HG03378 (cell line): ENCODE measurements around the gene PSME4.

Source experiments
- ATAC-seq: cut with Tn5 transposase; IDR thresholded peaks from one replicate; pipeline ENCODE4 v1.9.1; 2021; ENCODE audit warnings: mild to moderate bottlenecking, moderate library complexity; ENCODE audit not compliant: unreplicated experiment

Gene PSME4, protein sequence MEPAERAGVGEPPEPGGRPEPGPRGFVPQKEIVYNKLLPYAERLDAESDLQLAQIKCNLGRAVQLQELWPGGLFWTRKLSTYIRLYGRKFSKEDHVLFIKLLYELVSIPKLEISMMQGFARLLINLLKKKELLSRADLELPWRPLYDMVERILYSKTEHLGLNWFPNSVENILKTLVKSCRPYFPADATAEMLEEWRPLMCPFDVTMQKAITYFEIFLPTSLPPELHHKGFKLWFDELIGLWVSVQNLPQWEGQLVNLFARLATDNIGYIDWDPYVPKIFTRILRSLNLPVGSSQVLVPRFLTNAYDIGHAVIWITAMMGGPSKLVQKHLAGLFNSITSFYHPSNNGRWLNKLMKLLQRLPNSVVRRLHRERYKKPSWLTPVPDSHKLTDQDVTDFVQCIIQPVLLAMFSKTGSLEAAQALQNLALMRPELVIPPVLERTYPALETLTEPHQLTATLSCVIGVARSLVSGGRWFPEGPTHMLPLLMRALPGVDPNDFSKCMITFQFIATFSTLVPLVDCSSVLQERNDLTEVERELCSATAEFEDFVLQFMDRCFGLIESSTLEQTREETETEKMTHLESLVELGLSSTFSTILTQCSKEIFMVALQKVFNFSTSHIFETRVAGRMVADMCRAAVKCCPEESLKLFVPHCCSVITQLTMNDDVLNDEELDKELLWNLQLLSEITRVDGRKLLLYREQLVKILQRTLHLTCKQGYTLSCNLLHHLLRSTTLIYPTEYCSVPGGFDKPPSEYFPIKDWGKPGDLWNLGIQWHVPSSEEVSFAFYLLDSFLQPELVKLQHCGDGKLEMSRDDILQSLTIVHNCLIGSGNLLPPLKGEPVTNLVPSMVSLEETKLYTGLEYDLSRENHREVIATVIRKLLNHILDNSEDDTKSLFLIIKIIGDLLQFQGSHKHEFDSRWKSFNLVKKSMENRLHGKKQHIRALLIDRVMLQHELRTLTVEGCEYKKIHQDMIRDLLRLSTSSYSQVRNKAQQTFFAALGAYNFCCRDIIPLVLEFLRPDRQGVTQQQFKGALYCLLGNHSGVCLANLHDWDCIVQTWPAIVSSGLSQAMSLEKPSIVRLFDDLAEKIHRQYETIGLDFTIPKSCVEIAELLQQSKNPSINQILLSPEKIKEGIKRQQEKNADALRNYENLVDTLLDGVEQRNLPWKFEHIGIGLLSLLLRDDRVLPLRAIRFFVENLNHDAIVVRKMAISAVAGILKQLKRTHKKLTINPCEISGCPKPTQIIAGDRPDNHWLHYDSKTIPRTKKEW (N-terminal part only)

DNA sequence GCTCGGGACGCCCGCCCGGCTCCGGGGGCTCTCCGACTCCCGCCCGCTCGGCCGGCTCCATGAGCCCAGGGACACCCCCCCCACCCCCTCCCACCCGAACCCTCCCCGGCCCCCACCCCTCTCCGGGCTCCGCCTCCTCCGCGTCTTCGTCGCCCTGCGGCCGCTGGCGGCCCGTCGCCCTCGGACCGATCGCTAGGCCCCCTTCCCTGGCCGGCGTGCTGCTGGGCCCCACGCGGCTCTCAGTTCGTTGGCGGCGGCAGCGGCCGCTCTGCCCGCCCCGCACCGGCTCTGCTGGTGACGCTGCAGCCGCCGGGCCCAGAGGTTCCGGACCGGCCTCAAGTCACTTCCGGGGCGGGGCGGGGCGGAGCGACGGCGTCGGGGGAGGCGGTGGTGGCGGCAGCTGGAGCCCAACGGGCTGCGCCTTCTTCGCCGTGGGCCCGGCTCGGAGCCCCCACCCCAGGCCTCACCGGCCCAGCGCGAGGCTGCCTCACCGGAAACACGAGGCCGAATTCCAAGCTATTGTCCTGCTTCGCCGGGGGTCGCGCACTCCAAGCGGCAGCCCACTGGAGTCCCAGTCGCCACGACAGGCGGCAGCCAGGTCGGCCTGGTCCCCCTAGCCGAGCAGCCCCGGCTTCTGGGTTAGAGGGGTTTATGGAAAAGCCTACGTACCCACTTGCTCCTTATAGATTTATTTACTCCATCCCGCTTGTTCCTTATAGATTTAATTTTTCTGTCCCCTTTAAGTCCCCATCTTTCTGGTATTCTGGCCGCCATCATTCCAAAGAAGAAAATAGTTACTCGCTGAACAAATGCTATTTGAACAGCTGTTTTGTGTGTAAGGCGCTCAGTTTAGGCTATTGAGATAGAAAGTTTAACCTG lies at the start of gene PSME4:
TSS of gene PSME4 (minus strand) at position 270 of the 879 bp plus-strand sequence. CDS start at position 61, 209 bp downstream.
- peak; percentile 56 for ATAC-seq

DNA sequence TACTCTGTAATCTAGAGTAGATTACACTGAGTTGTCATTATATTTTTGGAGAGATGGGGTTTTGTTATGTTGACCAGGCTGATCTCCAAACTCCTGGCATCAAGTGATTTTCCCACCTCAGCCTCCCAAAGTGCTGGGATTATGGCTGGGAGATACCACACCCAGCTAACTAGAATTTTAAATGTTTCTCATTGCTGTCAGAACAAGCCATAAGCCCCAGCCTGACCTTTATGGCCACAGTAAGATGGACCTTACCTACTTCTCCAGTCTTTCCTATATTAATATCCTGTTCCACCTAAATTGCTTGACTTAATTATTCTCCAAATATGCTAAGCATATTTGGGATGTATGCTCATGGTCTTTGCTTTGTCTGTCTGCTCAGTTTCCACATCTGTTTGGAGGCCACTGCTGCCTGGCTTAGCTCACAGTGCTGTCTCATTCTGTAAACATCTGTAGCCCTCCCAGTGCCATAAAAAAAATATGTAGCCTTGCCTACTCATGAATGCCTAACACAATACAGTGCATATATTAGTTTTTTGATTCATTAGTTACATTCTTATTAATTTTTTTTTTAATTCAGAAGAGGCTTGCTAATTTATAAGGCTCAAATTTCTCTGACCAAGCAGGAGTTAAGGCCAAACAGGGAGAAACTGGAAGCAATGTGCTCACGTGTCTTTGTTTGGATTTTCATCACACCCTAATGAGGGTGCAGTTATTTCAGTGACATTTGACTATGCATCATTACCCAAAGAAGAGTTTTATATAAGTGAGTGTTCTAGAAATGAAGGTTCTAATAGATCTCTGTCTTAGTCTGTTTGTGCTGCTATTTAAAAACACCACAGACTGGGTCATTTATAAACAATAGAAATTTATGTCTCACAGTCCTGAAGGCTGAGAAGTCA lies 45.3 kb upstream of the PSME4 start:
- no peak for ATAC-seq

DNA sequence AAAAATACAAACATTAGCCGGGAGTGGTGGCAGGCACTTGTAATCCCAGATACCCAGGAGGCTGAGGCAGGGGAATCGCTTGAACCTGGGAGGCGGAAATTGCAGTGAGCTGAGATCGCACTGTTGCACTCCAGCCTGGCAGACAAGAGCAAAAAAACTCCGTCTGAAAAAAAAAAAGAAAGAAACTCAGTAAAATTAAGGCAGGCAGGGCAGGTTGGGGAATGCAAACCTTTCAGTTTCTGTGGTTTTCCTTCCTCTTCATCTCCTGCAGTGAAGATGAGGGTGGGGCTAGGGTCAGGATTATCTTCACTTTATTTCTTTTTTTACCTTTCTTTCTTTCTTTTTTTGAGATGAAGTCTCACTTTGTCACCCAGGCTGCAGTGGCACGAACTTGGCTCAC lies 43.2 kb upstream of the PSME4 start:
- no peak for ATAC-seq

DNA sequence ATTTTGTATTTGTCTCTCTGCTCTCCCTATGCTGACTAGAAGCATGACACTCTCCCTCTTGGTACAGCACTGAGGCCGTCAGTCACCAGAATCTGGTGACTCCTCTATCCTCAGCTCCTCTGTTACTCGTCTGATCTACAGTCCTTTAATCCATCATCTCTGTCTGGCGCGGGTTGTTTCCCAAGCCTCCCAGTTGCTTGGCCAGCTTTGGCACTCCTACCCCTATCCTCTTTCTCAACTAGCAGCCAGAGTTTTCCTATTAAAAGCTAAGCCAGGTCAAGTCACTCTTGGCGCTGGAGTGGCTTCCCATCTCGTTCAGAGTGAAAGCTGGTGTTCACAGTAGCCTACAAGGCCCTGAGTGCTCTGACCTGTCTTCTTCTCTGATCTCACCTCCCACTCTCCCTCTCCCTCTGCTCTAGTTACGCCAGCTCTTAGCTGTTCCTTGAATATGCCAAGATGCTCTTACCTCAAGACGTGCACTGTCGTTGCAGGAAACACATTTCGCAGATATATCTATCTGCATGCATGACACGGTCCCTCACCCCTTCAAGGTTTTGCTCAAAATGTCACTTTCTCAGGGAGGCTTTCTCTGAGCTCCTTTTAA lies 41.8 kb upstream of the PSME4 start:
- no peak for ATAC-seq

DNA sequence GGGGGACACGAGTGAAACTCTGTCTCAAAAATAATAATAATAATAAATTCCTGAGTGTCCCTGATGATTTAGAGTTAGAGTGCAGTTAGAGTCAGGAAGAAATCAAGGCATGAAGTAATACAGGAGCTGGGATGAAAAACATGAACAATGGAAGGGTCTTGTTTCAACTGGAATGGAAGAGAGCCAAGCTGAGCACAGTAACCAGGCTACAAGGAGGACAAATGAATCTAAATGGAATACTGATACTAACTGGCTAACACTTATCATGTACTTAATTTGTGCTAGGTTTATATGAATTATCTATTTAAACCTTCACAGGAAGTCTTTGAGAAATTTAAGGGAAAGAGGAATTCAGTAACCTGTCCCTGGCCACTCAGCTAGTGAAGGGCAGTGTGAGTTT lies 38.8 kb upstream of the PSME4 start:
- ATAC-seq = no peak

DNA sequence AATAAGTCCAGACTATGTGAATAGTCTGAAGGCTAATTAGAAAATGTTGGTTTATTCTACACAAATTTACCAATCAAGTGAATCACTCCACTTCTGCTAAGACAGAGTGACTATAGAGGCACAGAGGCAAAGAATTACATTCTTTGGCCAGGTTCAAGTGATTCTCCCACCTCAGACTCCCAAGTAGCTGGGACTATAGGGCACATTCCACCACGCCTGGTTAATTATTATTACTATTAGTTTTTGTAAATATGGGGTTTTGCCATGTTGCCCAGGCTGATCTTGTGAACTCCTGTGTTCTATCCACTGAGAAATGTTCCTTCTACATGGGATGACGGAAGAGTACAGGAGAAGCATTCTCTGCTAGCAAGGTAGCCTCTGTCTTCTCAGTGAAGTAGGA lies 37.6 kb upstream of the PSME4 start:
- ATAC-seq = no peak

DNA sequence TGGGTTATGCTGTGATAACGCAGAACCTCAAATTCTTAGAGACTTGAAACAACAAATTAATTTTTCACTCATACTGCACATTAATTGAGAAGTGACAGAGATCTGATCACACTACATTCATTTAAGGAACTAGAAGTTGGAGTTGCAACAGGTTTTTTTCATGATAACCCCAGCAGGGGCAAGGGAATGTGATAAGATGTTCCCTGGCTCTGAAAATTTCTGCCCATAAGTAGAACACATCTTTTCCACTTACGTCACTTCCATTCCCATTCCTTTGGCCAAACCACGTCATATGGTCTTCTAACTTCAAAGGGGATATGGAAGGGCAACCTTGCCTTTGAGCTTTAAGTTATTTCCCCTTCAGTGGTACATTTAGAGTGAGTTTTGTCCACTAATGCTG lies 29.7 kb upstream of the PSME4 start:
- no peak for ATAC-seq

DNA sequence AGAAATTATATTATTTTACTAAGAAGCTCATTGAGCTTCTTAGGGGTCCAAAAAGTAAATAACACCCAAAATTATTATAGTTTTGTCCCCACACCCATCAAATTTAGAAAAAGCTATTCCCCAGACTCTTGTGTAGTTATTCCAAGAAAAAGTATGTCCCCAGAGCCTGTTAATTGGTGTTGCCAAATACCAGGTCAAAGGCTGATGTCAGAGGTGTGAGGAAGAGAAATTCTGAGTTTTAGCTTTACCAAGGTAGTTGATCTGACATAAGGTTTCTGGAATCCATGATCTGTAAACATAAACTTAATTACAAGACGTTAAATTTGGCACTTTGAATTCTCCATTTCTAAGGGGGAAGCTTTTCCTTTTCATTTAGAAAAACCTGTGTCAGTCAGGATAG lies 29.3 kb upstream of the PSME4 start:
- no peak for ATAC-seq

DNA sequence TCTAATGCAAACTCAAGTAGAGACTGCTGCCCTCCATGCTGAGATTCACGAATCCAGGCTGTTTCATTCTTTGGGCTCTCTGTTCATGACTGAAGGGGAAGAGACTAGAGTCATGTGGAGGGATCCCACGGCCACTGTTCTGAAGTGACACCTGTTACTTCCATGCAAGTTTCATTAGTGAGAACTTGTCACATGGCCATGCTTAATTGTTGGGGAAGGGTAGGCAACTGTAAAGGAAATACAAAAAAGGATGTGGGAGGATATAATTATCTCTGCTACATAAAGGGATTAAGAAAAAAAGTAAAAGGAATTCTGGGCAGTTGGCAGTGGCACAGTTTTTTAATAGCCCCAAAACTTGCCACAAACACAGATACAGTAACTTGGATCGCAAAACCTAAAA lies 28.0 kb upstream of the PSME4 start:
- ATAC-seq = no peak

DNA sequence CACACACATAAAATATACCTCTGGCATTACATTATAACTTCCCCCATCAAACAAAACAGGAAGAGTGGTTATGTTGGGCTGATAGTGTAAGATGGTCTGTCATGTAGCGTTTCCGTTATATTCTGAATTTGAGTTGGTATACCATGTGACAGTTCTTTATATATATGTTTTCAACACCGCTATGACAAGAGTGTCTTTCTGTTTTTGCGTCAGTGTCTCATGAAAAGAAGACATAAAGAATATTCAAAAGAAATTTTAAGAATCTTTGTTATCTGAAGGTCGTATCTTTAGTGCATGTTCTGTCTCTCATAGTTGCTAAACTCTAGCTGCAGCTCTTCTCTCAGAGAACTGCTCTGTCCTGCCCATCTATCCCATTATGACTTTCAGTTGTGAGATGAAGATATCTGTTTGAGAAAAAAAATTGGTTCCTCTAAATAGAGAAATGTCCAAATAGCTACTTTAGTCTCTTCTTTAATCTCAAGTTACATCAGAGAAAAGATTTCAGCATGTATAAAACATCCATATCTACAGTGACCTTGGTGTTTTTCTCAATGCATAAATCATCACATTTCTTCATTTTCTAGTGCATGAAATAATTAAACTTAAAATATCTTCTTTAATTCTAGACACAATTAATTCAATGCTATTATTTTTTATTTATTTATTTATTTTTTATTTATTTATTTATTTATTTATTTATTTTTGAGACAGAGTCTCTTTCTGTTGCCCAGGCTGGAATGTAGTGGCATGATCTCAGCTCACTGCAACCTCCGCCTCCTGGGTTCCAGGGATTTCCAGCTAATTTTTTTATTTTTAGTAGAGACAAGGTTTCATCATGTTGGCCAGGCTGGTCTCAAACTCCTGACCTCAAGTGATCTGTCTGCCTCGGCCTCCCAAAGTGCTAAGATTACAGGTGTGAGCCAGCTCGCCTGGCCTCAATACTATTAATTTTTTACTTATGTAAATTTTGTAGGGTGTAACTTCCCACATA lies 24.3 kb upstream of the PSME4 start:
- peak; percentile 80 for ATAC-seq

DNA sequence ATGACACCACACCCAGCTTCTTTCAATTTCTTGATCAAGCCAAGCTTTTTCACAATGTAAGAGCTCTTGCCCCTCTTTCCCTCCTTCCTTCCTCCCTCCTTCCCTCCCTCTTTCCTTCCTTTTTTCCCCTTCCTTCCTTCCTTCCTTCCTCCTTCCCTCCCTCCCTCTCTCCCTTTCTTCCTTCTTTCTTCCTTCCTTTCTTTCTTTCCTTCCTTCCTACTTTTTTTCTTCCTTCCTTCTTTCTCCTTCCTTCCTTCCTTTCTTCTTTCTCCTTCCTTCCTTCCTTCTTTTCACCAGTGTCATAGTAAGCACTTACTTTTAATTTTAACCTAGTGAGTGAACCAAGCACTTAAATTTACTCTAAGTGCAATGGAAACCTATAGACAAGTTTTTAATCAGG lies 21.2 kb upstream of the PSME4 start:
- no peak for ATAC-seq

DNA sequence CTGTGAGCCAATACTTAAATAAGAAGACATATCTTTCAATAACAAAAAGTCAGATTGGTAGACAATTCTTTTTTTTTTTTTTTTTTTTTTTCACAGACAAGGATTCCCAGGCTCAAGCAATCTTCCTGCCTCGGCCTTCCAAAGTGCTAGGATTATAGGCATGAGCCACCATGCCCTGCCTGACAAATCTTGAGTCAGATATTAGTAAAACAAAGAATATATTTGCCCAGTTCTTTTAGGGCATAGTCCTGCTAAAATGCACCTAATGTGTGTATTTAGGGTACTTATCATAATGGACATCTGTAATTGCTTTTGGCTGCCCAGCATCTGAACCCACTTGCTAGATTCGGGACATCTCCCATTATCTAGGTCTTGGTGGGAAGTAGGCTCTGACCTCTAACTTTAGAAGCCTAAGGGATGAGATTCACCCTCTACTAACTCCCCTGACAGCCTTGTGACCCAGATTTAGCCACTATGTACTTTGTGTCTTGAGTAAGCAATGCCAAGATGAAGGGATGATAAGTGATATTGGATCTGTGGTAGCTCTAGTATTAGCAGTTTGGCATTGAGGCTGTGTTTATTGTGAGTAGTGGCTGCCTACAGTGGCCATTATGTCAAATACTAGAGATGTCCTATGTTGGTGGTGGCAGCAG lies 18.5 kb upstream of the PSME4 start:
- ATAC-seq = no peak

DNA sequence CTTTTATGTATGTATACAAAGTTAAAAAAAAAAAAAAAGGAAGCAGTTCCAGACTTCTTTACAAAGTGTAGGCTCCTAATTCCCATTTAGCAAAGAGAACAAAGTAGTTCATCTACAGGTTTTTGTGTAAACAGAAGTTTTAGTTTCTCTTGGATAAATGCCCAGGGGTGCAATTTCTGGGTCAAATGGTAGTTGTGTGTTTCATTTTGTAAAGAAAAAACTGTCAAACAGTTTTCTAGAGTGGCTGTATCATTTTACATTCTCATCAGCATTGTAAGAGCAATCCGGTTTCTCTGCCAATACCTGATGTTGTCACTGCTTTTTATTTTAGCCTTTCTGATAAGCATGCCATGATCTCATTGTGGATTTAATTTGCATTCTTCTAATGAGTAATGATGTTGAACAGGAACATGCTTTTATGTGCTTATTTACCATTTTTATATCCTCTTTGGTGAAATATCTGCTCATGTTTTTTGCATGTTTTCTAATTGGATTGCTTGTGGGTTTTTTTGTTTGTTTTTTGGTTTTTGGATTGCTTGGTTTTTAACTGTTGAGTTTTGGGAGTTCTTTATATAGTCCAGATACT lies 16.6 kb upstream of the PSME4 start:
- ATAC-seq = peak; percentile 74

DNA sequence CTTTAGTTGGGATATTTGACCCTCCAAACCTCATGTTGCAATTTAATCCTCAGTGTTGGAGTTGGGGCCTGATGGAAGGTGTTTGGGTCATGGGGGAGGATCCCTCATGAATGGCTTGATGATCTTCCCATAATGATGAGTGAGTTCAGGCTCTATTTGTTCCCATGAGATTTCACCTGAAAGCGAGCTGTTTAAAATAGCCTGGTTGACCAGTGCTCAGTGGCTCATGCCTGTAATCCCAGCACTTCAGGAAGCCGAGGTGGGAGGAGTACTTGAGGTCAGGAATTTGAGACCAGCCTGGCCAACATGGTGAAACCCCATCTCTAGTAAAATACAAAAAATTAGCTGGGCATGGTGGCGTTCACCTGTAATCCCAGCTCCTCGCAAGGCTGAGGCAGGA lies 14.9 kb upstream of the PSME4 start:
- ATAC-seq = no peak

DNA sequence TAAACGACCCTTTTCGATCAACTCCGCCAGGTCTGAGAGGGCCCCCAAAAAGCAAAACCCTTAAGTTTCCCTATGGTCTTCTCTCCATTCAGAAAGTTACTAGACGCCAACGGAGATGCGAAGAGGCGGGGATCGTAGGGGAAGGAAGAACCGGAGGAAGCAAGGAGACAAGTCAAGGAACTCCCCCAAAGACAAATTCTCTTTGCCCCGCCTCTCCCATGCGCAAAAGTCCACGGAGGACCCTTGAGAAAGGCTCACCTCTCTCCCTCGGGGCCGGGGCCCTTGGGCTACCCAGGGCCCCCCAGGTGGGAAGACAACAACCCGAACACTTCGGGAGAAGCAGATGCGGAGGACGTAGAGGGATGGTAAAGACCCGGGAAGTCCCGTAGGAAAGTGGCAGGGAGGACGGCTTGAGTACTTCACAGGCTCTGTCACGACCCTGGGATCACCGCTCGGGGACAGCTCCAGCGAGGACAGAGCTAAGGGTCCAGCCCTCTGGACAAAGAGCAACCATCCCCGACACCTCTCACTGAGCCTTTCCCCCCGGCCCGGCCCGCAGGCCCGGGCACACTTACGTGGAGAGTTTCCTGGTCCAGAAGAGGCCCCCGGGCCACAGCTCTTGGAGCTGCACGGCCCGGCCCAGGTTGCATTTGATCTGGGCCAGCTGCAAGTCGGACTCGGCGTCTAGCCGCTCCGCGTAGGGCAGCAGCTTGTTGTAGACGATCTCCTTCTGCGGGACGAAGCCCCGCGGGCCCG lies 647 bp downstream of the PSME4 start:
- ATAC-seq = peak; percentile 22
